GM19328 (cell line): Measurements from ENCODE around the gene ACY1.
"Not testable (repeated sequence)": the region's sequence is repeated elsewhere in the genome, so short reads cannot be mapped to it uniquely, and the experiment has no call there.

Source experiments
- ATAC-seq: cut with Tn5 transposase; IDR thresholded peaks from one replicate; pipeline ENCODE4 v1.9.1; 2021; ENCODE audit warnings: mild to moderate bottlenecking, moderate library complexity; ENCODE audit not compliant: unreplicated experiment

The ACY1 gene

DNA sequence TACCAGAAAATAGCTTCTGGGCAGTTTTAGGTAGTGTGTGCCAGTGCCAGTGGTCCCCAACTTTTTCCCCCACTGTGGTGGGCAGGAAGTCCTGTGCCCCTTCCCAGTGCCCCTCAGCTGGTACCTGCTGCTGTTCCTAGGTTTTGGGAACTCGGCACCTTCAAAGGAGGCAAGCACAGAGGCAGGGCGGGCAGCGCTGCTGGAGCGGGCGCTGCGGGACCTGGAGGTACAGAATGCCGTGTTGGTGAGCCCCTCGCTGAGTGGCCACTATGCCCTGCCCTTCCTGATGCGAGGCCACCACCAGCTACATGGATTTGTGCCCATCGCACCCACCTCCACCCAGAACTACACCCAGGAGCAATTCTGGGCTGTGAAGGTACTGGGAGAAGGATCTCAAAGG is 3.1 kb upstream of the ACY1 start:
- no peak for ATAC-seq

- peak; percentile 29 for ATAC-seq
Measured at GRCh38 chr3:51982352-51982837, 940 bp upstream of the ACY1 start.

DNA sequence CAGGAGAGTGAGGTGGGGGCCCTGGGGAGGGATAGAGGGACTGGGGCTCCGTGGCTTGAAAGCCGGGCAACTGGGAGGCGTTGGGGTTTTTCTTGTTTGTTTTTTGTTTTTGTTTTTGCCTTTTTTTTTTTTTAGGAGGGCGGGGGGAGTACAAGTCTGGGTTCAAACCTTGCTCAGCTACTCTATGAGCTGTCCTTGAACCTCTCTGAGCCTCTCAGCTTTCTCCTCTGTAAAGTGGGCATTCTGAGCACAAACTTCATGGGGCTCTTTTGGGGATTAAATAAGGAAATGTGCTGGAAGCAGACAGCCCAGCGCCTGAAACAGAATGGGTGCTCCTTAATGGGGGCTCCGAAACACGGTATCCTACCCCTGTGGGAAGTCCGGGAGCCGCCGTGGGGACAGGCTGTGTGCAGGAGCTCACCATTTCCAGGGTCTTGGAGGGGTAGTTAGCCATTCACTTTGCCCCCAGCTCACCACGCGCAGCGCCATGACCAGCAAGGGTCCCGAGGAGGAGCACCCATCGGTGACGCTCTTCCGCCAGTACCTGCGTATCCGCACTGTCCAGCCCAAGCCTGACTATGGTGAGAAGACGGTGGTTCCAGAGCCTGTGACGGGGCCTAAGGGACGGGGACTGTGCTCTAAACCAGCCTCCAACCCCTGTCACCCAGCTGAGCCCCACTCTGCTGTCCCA is 388 bp downstream of the ACY1 start:
- ATAC-seq, result no peak

- ATAC-seq, result no peak
Measured at GRCh38 chr3:51984269-51984647, 923 bp downstream of the ACY1 start.

DNA sequence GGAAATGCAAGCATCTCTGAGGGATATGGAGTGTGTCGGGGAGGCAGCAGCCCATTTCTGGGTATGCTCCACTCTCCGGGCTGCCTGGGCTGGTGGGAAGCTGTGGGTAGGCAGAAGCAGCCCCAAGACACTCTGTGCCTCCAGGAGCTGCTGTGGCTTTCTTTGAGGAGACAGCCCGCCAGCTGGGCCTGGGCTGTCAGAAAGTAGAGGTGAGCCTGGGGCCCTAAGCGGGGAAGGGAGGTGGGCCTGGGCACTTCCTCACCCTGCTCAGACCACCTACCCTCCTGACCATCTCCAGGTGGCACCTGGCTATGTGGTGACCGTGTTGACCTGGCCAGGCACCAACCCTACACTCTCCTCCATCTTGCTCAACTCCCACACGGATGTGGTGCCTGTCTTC is 1.7 kb downstream of the ACY1 start:
- no peak for ATAC-seq

DNA sequence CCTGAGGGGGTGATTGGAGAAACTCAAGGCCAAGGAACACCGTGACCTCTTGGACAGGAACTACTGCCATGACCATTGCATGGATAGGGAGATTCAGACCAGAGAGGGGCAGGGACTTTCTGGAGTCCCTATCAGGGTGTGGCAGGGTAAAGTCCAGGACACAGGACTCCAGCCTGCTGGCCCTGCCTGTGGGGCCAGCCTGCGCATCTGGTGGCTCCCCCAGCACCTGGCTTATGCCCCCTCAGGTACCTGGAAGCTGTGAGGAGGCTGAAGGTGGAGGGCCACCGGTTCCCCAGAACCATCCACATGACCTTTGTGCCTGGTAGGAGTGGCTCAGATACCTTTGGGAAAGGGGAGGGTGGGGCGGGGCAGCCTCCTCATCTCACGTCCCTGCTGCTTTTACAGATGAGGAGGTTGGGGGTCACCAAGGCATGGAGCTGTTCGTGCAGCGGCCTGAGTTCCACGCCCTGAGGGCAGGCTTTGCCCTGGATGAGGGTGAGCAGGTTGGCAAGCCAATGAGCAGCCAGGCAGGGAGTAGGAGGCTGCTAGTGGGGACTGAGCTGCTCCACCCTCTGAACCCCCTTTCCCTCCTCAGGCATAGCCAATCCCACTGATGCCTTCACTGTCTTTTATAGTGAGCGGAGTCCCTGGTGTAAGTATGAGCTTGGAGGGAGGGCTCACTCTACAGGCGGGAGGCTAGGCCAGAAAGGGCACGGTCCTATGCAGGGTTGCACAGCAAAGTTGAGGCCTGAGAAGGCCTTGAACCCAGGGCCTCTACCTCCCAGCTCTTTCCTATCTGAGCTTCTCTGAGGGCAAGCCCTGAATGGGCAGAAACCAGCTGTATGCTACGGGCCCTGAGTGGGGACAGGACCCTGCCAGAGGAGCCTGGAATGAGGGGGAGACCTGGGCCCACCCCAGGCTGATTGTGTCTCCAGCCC is 2.9 kb downstream of the ACY1 start:
- no peak for ATAC-seq

DNA sequence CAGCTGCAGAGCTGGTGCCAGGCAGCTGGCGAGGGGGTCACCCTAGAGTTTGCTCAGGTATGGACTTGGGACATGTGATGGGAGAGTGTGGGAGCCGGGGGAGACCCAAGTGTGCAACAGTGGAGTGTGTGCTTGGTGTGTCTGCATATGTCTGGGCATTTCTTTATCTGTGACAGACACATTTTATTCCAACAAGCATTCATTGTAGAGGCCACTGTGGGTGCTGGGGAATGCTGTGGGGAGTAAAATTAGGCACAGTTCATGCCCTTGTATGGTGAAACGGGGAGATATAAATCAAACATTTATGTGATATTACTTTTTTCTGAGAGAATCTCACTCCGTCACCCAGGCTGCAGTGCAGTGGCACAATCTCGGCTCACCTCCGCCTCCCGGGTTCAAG is 4.2 kb downstream of the ACY1 start:
- no peak for ATAC-seq

- no peak for ATAC-seq
Measured at GRCh38 chr3:51988286-51989146, 5.2 kb downstream of the ACY1 start.

- not testable (repeated sequence) for ATAC-seq
Measured at GRCh38 chr3:51990501-51990971, 7.2 kb downstream of the ACY1 start.

DNA sequence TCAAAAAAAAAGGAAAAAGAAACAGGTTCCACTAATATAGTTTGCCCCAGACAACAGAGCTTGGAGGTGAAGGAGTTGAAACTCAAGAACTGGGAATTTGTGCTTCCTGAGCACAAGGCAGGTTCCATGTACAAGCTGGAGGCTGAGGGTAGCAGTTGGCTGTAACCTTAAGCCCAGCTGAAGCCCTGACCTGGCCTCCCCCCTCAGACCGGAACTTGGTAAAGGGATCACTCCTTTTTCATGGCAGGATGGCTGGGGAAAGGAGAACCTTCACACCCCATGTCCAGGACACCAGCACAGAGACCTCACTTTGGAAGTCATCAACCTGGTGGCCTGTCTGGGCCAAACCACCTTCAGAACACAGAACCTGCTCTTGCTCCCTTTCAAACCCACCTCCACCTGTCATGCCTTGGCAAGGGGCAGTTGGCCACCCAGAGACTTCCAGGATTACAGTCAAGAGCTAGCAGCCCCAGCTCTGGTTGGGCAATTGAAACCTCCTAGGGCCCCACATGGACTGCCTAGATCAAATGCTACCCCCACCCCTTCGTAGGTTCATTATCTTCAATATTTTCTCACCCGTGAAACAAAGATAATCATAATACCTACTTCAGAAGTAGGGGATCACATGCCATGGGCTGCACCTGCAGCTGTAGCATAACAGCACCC is 8.8 kb downstream of the ACY1 start:
- no peak for ATAC-seq

GRCh38 chr3:51993657-51994056 is 10.3 kb downstream of the ACY1 start:
- ATAC-seq, result not testable (repeated sequence)

DNA sequence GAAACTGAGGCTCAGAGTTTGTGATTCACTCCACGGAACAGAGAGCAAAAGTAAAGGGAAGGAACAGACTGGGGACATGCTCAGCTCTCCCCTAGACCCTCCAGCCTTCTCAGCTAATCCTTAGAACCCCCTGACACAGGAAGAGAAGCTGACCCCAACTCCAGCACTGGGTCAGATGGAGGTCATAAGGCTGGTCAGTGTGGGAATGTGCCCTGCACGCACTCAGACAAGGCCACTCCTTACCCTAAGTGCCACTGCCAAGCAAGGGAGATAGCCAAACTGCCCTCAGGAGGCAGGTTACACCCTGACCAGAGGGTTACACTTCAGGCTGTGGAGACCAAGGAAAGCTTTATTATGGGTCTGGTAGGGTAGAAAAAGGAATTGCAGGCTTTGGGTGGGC is 11.2 kb downstream of the ACY1 start:
- no peak for ATAC-seq

- ATAC-seq, result peak; percentile 82
Measured at GRCh38 chr3:51995346-51996163, 12.2 kb downstream of the ACY1 start, which contains the start of gene RPL29. Gene RPL29, minus strand, starts transcription at chr3:51995895. Its CDS starts 434 bp downstream, at chr3:51995461.

- ATAC-seq, result no peak
Measured at GRCh38 chr3:51997172-51997571, 13.8 kb downstream of the ACY1 start.

DNA sequence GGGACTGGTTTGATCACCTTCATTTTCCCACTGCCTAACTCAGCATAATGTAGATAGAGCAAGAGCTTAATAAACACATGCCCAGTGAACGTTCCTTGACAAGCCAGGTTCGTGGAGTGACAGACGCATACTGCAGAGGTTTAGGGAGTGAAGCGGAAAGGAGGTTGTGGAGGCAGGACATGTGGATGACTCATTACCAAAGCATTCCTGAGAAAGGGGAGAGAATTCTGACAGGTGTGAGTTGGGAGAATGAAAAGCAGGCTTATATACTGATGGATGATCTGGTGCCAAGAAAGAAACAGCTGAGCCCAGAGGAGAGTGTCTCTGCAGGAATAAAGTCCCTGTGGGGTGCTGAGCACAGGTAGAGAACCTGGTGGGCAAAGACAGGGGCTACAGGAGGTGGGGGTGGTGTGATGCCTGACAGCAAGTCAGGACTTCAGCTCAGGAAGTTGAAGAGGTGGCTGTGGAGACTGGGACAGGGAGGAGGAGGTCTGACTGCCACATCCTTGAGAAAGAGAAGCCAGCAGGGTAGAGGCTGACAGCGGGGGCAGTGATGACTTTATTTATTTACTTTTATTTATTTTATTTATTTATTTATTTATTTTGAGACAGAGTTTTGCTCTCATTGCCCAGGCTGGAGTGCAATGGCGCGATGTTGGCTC is 14.7 kb downstream of the ACY1 start:
- no peak for ATAC-seq

GRCh38 chr3:51998774-51999173 is 15.4 kb downstream of the ACY1 start:
- ATAC-seq, result no peak

GRCh38 chr3:51999846-52000245 is 16.5 kb downstream of the ACY1 start:
- ATAC-seq, result no peak

GRCh38 chr3:52001443-52001974 is 18.2 kb downstream of the ACY1 start:
- no peak for ATAC-seq

DNA sequence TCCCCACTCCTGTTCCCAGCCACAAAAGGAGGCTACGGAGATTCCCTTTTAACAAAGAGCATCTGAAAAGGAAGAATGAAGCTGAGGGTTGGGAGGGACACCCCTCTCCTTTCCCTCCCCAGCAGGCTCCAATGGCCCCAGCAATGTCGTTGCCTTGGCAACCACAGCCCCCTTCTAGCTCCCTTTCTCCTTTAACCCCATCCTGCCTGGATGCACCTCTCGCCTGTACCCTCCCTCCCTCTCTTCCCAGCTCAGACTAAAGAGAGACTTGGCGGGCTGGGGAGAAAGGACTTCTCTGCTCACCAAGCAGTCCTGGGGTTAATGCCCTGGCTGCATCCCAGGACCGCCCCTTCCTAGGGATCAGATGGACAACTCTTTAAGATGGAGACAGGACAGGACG is 19.4 kb downstream of the ACY1 start:
- no peak for ATAC-seq
